Measurements from ENCODE around the gene PUM2. TPM values are rescaled to one million over a fixed set of nuclear protein-coding genes. Genes with fewer than 3 reads are reported as not detected.
"Not testable (repeated sequence)": the region's sequence is repeated elsewhere in the genome, so short reads cannot be mapped to it uniquely, and the experiment has no call there.

The PUM2 gene
- total and polyA plus RNA-seq, 7 donors: 13.0 to 61.7 (median 43.9) TPM

DNA sequence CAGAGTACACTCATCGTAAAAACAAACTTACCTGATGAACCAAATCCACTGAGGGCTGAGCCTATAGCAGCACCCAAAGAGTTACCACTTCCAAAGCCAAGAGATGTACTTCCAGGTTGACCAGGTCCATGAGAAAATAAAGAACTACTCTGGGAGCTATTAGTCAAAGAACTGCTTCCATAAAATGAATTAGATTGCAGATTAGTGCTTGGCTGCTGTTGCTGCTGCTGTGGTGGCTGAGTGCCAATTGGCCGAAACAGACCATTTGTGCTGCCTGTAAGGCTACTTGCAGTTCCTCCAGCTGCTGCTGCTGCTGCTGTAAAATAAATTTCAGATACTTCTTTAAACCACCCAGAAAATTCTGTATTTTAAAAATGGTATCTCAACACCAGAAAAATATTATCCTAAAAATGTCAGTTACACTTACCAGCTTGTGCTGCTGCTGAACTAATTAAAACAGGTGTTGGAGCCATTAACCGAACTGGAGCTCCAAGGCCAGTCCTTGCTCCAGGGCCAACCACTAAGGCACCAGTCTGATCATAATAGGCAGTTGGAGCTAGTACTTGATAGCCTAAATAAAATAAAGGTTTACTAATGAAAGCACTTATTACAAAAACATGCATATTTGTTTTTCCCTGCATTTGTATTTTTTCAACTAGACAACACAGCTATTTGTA, 67.6 kb downstream of the PUM2 start:
- TF ChIP-seq, protein P1, sequence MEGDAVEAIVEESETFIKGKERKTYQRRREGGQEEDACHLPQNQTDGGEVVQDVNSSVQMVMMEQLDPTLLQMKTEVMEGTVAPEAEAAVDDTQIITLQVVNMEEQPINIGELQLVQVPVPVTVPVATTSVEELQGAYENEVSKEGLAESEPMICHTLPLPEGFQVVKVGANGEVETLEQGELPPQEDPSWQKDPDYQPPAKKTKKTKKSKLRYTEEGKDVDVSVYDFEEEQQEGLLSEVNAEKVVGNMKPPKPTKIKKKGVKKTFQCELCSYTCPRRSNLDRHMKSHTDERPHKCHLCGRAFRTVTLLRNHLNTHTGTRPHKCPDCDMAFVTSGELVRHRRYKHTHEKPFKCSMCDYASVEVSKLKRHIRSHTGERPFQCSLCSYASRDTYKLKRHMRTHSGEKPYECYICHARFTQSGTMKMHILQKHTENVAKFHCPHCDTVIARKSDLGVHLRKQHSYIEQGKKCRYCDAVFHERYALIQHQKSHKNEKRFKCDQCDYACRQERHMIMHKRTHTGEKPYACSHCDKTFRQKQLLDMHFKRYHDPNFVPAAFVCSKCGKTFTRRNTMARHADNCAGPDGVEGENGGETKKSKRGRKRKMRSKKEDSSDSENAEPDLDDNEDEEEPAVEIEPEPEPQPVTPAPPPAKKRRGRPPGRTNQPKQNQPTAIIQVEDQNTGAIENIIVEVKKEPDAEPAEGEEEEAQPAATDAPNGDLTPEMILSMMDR (IDR thresholded peaks at IDR 0.05): no peak
- no peaks in the 10 kb centered on the region for H3K9me3 ChIP-seq
- ATAC-seq: peak in 1 of 4 donors; percentile 53
- WGBS, 3 donors: 45 to 55% (median 51%) methylated on average over 3 of the region's 3 CpGs
- DNase-seq: peak; percentile 47 to 66
- H3K36me3 ChIP-seq (ENCODE audit: insufficient read depth in 1 of 2, low read depth in 1 of 2): peaks cover 7 to 90% of the 10 kb centered on the region in 2 donors
- intact Hi-C loops (cut with DNase I): no loop called here
- no peak overlapping the region for H3K4me3 ChIP-seq
- H3K4me1 ChIP-seq: peaks cover 10% of the 10 kb centered on the region
- no peaks in the 10 kb centered on the region for H3K27me3 ChIP-seq (ENCODE audit: insufficient read depth in 3 of 3, low read length in 2 of 3)
- H3K27ac ChIP-seq: no peak overlapping the region

DNA sequence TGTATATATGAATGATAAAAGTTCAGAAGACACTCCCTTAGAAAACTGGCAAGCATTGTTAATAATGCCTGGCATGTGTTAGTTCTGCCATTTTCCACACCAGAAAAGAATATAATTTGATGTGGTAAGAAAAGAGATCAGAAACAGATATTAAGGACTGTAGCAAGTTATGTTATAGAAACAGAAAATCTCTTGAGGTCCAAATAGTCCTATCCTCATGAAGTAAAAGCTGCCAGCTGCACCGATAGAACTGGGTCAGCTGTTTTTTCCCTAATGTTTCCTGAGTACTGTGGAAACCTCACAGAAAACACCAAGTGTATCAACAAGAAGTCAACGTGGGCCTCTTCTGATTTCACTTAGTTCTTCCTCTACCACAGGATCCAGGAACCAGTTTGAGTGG, 68.8 kb downstream of the PUM2 start:
- Histone ChIP-seq H3K36me3 (ENCODE audit: insufficient read depth in 1 of 2, low read depth in 1 of 2) (peaks cover 7 to 90% of the 10 kb centered on the region in 2 donors), H3K4me1 (peaks cover 10% of the 10 kb centered on the region), H3K27me3 (ENCODE audit: insufficient read depth in 3 of 3, low read length in 2 of 3) (no peaks in the 10 kb centered on the region), H3K27ac (no peak overlapping the region), H3K9me3 (no peaks in the 10 kb centered on the region), H3K4me3 (no peak overlapping the region)
- DNase-seq (no peak), ATAC-seq (no peak)
- TF ChIP-seq, protein P1 (IDR thresholded peaks at IDR 0.05): no peak
- intact Hi-C loops (cut with DNase I): no loop called here
- 20 to 29% (median 26%) methylated on average over 2 of the region's 2 CpGs for WGBS, 3 donors

DNA sequence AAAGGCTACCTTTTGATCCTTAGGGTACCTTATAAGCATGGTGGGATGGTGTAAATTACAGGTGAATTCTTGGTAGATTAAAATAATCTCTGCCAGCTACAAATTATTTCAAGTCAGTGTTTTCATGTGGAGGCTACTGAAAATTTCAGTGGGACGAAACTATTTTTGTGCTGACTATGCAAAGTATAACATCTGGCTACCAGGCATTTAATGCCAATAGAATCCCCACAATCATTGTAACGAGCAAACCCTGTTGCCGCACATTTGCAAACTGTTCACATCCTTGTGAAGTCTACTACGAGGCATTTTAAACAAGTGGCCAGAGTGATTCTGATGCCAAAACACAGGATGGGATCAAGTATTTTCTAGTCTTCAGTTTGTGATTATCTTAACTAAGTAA, 77.6 kb downstream of the PUM2 start:
- no peaks in the 10 kb centered on the region for H3K9me3 ChIP-seq
- H3K36me3 ChIP-seq (ENCODE audit: insufficient read depth in 1 of 2, low read depth in 1 of 2): peaks cover 0 to 41% of the 10 kb centered on the region in 2 donors
- 65 to 85% (median 73%) methylated on average over 4 of the region's 4 CpGs for WGBS, 3 donors
- no peak for ATAC-seq
- intact Hi-C loops (cut with DNase I): no loop called here
- no peaks in the 10 kb centered on the region for H3K27me3 ChIP-seq (ENCODE audit: insufficient read depth in 3 of 3, low read length in 2 of 3)
- H3K27ac ChIP-seq: no peak overlapping the region
- TF ChIP-seq, protein P1 (IDR thresholded peaks at IDR 0.05): no peak
- no peaks in the 10 kb centered on the region for H3K4me1 ChIP-seq
- no peak overlapping the region for H3K4me3 ChIP-seq
- no peak for DNase-seq

DNA sequence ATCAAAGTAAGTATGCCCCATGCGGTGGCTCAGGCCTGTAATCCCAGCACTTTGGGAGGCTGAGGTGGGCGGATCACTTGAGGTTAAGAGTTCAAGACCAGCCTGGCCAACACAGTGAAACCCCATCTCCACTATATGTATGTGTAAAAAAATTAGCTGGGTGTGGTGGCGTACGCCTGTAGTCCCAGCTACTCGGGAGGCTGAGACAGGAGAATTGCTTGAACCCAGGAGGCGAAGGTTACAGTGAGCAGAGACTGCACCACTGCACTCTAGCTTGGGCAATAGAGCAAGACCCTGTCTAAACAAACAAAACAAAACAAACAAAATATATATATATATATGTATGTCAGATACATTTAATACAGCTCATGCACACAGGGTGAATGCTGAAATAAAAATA, 82.3 kb downstream of the PUM2 start:
- H3K27ac ChIP-seq; H3K4me3 ChIP-seq; DNase-seq; H3K27me3 ChIP-seq (ENCODE audit: insufficient read depth in 3 of 3, low read length in 2 of 3); intact Hi-C loops (cut with DNase I); H3K4me1 ChIP-seq; ATAC-seq; H3K9me3 ChIP-seq: not testable (repeated sequence)
- WGBS, 3 donors: 90 to 98% (median 91%) methylated on average over 6 of the region's 6 CpGs
- H3K36me3 ChIP-seq (ENCODE audit: insufficient read depth in 1 of 2, low read depth in 1 of 2): peaks cover 0 to 32% of the 10 kb centered on the region in 2 donors

DNA sequence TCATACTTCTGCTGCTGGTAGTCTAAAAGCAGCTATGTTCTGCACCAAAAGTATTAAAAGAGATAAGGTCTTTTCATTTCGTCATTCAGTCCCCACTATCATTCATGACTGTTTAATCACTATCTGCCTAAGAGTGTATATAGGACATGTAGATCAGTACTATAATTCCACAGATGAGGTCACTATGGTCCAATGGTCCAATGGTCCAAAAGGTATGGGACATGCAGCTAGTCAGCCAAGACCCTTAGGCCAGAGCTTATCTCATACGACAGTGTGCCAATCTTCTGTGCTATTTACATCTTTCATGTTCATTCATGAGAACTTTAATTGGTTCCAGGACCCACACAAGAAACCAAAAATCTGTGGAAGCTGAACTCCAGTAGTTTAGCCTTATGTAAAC, 83.1 kb downstream of the PUM2 start:
- Histone ChIP-seq H3K27ac (no peak overlapping the region), H3K36me3 (ENCODE audit: insufficient read depth in 1 of 2, low read depth in 1 of 2) (peaks cover 0 to 35% of the 10 kb centered on the region in 2 donors), H3K4me3 (no peak overlapping the region), H3K27me3 (ENCODE audit: insufficient read depth in 3 of 3, low read length in 2 of 3) (no peaks in the 10 kb centered on the region), H3K9me3 (no peaks in the 10 kb centered on the region), H3K4me1 (no peaks in the 10 kb centered on the region)
- DNase-seq (no peak), ATAC-seq (no peak)
- TF ChIP-seq, protein P1 (IDR thresholded peaks at IDR 0.05): no peak
- WGBS, 3 donors: 77 to 88% (median 81%) methylated on average over 2 of the region's 2 CpGs
- intact Hi-C loops (cut with DNase I): no loop called here

Data from psoas muscle (tissue), 8 donors.